ENCODE data around the gene DOK4.
"Not testable (repeated sequence)": the region's sequence is repeated elsewhere in the genome, so short reads cannot be mapped to it uniquely, and the experiment has no call there.

The DOK4 gene

GRCh38 chr16:57444711-57445110 lies 41.6 kb downstream of the DOK4 start:
- DNase-seq = no peak

DNA sequence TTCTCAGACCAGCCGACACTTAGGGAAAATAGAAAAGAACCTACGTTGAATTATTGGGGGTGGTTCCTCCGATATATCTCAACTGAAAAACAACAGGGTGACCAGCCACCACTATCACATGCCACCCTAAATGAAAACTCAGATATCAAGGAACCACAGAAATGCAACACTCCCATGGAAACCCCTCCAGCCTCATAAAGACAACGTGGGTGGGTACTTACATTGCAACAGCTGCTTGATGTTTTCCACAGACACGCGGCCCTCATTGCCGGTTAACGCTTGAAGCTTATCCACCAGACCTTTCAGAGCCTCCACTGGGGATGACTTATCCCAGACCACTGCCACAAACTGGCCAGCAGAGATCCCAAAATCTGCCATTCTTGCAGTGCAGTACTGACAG lies 45.7 kb downstream of the DOK4 start:
- DNase-seq = not testable (repeated sequence)

DNA sequence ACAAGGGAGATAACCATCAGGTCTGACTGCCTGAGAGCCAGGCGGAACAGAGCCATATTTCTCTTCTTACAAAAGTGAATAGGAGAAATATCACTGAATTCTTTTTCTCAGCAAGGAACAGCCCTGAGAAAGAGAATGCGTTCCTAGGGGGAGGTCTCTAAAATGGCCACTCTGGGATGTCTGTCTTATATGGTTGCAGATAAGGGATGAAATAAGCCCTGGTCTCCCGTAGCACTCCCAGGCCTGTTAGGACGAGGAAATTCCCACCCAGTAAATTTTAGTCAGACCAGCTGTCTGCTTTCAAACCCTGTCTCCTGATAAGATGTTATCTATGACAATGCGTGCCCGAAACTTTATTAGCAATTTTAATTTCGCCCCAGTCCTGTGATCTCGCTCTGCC lies 46.3 kb downstream of the DOK4 start:
- DNase-seq = not testable (repeated sequence)

- DNase-seq = no peak
Observed at GRCh38 chr16:57435838-57436237, 50.5 kb downstream of the DOK4 start.

DNA sequence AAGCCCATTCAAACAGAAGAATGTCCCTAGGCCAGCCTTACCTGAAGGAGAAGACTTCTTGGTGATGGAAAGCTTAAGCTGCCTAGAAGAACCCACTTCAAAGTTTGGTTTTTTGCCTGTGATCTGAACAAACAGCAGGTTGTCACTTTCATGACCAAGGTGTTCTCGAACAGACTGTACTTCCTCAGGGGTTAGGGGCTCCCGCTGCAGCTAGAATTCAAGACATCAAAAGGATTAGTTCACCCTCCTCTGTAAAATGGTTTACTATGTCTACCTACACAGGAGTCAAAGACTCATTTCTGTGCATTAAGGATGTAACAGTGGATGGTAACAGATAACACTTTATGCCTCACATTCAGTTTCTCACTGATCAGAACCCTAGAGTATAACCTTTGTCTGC lies 52.3 kb downstream of the DOK4 start:
- DNase-seq = no peak

- no peak for DNase-seq
Observed at GRCh38 chr16:57432989-57433388, 53.3 kb downstream of the DOK4 start.

DNA sequence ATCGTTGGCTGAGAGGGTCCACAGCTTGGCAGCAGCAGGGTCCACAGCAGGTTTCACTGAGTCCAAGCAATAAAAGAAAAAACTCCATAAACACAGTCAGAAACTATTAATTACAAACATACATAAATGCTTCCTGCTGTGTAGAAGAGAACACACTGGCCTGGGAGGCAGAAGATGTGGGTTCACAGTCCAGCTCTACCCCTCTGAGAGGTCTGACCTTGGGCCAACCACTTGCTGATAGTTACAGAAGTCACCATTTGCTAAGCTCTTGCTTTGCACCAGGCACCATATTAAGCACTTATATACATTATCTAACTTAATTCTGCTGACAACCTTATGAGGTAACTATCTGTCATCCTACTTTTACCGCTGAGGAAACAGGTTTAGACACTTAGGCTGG lies 53.8 kb downstream of the DOK4 start:
- DNase-seq = no peak

DNA sequence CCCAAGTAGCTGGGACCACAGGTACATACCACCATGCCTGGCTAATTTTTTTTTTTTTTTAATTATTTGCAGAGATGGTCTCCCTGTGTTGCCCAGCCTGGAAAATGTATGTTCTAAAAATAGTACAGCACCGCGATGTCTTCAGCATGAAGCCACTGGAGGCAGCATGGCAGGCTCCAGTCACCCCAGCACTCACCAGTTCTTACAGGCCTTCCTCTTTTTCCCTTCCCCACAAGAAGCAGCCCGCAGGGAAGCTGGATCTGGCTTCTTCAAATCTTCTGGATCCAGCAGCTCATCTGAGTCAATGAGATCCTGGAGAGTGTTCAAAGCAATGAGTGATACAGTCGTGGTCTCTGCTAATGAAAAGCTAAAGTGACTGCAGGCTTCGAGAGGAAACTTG lies 55.3 kb downstream of the DOK4 start:
- DNase-seq = no peak

- DNase-seq = no peak
Observed at GRCh38 chr16:57427824-57428223, 58.5 kb downstream of the DOK4 start.

DNA sequence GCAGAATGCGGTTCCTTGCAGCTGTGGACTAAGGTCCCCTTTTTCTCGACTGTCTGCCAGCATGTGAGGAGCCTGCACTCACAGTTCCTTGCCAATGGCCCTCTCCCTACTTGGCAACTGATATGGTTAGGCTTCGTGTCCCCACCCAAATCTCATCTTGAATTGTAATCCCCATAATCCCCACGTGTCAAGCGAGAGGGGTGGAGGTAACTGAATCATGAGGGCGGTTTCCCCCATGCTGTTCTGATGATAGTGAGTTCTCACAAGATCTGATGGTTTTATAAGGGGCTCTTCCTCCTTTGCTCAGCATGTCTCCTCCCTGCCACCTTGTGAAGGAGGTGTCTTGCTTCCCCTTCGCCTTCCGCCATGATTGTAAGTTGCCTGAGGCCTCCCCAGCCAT lies 59.0 kb downstream of the DOK4 start:
- no peak for DNase-seq

GRCh38 chr16:57426356-57426755 lies 59.9 kb downstream of the DOK4 start:
- no peak for DNase-seq

DNA sequence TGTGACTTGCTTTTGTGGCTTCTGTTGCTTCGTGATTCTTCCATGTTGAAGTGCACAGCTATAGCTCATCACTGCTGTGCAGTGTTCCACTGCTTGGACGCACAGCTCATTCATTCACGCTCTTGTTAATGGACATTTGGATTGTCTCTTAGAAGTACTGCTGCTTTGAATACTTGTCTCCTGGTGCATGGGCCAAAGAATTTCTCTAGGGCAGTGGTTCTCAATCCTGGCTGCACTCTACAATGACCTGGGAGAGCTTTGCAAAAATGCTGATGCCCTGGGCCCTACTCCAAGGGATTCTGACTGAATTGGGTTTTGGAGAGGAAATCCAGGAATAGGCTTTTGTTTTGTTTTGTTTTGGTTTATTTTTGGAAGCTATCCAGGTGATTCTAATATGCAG lies 61.7 kb downstream of the DOK4 start:
- no peak for DNase-seq

GRCh38 chr16:57423152-57423551 lies 63.1 kb downstream of the DOK4 start:
- DNase-seq = no peak

- no peak for DNase-seq
Observed at GRCh38 chr16:57422026-57422944, 64.0 kb downstream of the DOK4 start.
